SK-N-SH (cell line): ENCODE measurements around the gene NCKAP5.
A peak's percentile ranks its signal among the peaks of the same experiment; 100 is the strongest.

ENCODE experiments used
- CHD2 ChIP-seq: fragments of 150-350 bp; IDR thresholded peaks from 2 replicates; pipeline ENCODE4 v1.6.1; 2018; ENCODE audit warnings: low read length; ENCODE audit not compliant: partially characterized antibody
- CTCF ChIP-seq: fragments of 200-600 bp; sonication (generic); IDR thresholded peaks from 2 replicates; pipeline ENCODE4 v1.6.1; 2017; ENCODE audit warnings: antibody characterized with exemption, mild to moderate bottlenecking, moderate library complexity
- EZH2phosphoT487 ChIP-seq: fragments of 200-600 bp; sonication (generic); IDR thresholded peaks from 2 replicates; pipeline ENCODE4 v1.6.1; 2017; ENCODE audit warnings: low read depth, mixed run types, mild to moderate bottlenecking, antibody characterized with exemption, moderate library complexity, borderline replicate concordance
- POLR2AphosphoS5 ChIP-seq: IDR thresholded peaks from 2 replicates; pipeline ENCODE4 v1.6.1; 2012; ENCODE audit warnings: low read depth, low read length
- REST ChIP-seq: IDR thresholded peaks from 2 replicates; pipeline ENCODE4 v1.6.1; 2012; ENCODE audit warnings: mild to moderate bottlenecking, low read depth, low read length, moderate library complexity
- SMC3 ChIP-seq: IDR thresholded peaks from 2 replicates; pipeline ENCODE4 v1.6.1; 2012; ENCODE audit warnings: low read depth, low read length, improper control_type of control experiment
- TAF1 ChIP-seq: IDR thresholded peaks from 2 replicates; pipeline ENCODE4 v1.6.1; 2012; ENCODE audit warnings: low read depth, mild to moderate bottlenecking, low read length, moderate library complexity, borderline replicate concordance
- TEAD4 ChIP-seq: IDR thresholded peaks from 2 replicates; pipeline ENCODE4 v1.4.0; 2012; ENCODE audit warnings: mild to moderate bottlenecking, borderline replicate concordance; ENCODE audit not compliant: insufficient read depth
- TF ChIP-seq, protein P1 (sequence below): IDR thresholded peaks from 2 replicates; pipeline ENCODE4 v1.4.0; 2012; ENCODE audit warnings: low read depth, borderline replicate concordance
- TF ChIP-seq, protein P2 (sequence below): fragments of 150-350 bp; IDR thresholded peaks from 2 replicates; pipeline ENCODE4 v1.6.1; 2016; ENCODE audit warnings: mild to moderate bottlenecking, low read depth, low read length

DNA sequence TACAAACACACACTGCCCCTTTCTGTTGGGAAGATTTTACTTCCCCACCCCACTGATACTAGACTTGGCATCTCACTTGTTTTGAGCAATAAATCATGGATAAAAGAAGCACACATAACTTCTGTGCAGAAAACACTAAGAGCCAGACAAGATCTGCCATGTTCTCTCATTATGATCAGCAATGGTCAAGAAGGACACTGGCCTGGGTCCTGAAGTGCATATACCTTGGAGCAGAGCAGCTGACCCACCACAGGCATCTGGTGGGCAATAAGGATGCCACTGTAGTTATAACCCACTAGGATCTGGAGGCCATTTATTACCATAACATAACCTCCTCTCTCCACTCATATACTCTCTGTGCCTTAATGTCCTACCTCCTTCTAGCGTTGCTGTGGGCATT is 338.3 kb downstream of the NCKAP5 start:
- TF ChIP-seq CTCF (no peak), TEAD4 (no peak), REST (0 out of 2 replicates have a peak, but pooled peaks have one; percentile 36), CHD2 (no peak), EZH2phosphoT487 (no peak), SMC3 (no peak), POLR2AphosphoS5 (no peak), TAF1 (no peak)
- TF ChIP-seq, protein P1, sequence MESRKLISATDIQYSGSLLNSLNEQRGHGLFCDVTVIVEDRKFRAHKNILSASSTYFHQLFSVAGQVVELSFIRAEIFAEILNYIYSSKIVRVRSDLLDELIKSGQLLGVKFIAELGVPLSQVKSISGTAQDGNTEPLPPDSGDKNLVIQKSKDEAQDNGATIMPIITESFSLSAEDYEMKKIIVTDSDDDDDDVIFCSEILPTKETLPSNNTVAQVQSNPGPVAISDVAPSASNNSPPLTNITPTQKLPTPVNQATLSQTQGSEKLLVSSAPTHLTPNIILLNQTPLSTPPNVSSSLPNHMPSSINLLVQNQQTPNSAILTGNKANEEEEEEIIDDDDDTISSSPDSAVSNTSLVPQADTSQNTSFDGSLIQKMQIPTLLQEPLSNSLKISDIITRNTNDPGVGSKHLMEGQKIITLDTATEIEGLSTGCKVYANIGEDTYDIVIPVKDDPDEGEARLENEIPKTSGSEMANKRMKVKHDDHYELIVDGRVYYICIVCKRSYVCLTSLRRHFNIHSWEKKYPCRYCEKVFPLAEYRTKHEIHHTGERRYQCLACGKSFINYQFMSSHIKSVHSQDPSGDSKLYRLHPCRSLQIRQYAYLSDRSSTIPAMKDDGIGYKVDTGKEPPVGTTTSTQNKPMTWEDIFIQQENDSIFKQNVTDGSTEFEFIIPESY: no peak
- TF ChIP-seq, protein P2, sequence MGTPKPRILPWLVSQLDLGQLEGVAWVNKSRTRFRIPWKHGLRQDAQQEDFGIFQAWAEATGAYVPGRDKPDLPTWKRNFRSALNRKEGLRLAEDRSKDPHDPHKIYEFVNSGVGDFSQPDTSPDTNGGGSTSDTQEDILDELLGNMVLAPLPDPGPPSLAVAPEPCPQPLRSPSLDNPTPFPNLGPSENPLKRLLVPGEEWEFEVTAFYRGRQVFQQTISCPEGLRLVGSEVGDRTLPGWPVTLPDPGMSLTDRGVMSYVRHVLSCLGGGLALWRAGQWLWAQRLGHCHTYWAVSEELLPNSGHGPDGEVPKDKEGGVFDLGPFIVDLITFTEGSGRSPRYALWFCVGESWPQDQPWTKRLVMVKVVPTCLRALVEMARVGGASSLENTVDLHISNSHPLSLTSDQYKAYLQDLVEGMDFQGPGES: no peak
